NCI-H1694 treated with DMSO at 0.1 percent for 48 hours (cell line): ENCODE results near the gene JMY.

Experiments
- DNase-seq: peaks from one replicate; lab custom pipeline; 2025; lab: John Stamatoyannopoulos, UW

The JMY gene

DNA sequence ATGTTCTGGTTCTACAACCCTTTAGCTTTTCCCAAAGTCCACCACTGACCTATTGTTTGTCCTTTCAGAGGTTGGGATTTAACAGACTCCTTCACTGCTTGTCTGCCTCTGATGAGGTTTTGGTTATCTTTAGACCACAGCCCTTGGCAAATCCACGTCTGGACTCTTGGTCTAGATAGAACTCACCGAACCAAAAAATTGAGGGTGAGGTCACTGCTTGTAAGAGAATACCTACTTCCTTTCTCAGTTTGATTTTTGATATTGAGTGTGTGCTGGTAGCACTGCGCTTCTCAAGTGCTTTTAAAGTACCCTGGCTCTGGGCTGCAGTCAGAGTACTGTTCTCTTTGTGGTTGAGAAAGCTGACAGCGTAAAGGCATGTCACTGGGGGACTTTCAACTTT lies 61.7 kb downstream of the JMY start:
- no peak for DNase-seq

DNA sequence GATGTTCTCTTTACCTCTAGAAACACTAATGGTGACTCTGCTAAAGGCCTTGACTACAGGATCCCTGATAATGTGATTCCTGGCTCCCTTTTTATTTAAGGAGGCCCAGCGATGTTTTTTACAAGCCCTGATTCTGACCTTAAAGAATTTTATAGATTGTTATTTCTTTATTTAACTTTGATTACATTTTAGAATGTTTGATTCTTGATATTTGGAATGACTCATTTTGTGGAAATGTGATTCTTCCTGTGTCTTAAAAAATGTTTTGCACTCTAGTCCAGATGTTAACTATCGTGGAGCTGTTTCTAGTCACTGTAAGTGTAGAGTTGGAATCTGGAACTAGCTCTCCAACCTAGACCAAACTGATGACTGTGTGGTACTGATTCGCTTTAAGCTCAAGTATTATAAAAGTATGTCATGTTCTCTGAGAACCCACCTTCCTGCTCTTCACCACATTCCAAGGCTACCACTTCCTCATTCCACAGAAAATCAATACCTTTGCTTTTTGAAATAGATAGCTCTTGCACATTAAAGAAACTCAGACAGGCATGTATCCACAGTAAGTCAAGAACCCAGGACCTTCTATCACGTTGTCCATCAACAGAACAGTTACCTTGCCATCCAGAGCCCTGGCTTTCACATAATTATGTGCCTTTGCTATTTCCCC lies 65.2 kb downstream of the JMY start:
- DNase-seq = no peak

DNA sequence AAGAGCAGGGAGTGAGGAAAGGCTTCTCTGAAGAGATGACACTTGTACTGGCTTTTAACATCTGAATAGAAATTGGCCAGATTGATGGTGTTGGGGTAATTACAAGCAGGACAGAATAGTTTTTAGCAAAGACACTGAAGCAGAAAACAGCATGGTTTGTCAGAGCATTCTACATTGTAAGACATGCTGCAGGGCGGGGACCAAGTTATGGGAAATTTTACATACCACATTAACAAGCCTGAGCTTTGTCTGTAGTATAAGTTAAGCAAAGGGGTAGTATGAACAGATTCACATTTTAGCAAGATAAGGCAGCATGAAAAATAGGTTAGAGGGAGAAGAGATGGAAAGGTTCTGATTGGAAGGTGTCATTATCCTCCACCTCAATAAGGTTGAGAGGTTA lies 66.5 kb downstream of the JMY start:
- no peak for DNase-seq

DNA sequence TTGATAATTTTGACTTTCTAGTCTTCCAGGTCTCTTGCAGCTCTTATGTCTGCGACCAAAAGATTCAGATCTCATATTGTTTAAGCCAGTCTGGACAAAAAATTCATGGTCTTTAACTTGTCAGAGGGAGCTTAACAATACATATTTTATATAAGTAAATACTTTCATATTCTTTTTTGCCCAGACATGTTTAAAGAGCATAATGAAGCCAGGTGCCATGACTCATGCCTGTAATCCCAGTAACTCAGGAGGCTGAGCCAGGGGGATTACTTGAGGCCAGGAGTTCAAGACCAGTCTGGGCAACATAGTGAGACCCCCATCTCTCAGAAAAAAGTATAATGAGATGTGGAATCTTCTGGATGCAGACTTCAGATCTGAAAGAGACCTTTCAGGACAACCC lies 69.8 kb downstream of the JMY start:
- no peak for DNase-seq

DNA sequence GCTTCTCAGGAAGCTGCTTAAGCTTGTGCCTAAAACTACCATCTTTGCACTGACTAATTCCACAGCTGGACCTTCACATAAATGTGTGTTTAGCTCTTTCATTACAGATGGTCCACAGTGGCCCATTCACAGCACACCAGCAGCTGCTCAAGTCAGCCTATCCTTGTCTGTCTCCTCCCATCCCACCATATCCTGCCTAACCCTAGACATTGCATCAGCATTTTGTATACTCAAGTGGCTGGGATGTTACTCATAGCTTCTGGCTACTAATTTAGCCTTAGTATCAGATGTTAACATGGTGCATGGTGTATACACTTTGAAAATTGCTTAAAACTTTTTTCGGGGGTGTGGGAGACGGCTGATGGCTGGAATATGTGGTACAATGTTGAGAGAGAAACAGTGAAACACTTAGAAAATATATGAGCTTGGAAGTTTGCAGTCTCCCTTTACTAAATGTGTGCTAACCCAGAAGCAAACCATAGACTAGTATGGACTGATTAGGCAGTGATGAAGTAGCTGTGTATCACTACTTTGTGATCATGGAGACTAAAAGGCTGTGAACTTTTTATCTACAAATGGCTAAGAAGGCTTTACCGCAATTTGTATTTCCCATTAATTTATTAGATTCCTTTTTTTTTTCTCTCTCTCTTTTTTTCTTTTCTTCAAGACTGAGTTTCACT lies 83.1 kb downstream of the JMY start:
- no peak for DNase-seq

DNA sequence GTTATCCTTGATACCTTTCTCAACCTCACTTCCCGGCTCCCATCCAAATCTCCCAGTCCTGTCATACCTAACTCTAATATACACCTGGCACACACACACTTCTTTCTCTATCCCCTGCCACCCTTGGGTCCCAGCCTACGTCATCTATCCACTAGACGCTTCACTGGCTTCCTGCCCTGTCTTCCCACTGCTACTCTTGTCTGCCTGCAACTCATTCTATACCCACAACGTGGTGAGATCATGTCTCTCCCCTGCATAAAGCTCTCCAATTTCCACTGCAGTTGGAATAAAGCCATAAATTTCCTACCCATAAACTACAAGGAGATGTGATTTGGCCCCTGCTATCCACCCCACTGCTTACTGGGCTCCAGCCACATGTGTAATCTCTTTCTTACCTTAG lies 93.5 kb downstream of the JMY start:
- DNase-seq = no peak

DNA sequence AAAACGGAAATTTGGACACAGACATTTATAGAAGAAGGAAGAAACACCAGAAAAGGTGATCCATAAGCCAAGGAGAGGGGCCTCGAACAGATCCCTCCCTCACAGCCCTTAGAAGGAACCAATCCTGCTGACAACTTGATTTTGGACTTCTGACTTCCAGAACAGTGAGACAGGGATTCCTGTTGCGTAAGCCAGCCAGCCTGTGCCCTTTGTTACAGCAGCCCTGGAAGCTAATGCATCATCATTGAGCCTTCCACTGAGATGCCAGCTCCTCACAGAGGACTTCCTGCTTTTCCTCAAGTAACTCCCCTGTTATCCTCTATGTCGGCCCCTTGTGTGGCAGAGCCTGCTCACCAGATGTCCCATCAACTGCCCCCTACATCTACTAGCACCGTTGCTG lies 94.1 kb downstream of the JMY start:
- DNase-seq = no peak

DNA sequence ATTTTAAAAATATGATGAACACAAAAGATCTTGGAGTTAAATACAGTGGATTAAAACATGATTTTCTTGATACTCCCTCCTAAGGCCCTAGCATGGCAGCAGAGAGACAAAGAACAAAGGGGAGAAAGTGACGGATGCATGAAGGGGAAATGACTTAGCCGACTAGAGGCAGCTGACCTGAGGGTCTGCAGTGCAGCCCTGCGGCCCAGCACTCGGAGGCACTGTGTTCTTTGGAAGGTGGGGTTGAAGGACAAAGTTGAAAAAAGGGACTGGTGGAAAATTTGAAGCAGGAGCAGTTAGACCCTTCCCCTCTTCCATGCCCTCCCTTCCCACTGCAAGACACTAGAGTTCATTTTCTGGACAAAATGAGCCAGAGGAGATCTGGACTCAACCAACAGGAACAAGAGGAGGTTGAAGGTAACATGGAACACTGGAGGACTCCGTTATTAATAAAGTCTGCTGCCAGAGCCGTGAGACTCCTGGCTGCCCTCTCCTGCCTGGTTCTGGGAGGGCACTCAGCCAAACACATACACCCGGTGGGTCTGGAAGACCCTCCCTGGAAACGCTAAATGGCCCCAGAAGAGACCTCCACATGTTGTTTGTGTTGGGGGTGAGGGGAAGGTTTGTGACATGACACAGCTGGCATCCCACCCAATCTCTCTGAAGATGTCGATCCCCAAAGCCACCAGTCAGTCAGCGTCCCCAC lies 98.1 kb downstream of the JMY start:
- no peak for DNase-seq

DNA sequence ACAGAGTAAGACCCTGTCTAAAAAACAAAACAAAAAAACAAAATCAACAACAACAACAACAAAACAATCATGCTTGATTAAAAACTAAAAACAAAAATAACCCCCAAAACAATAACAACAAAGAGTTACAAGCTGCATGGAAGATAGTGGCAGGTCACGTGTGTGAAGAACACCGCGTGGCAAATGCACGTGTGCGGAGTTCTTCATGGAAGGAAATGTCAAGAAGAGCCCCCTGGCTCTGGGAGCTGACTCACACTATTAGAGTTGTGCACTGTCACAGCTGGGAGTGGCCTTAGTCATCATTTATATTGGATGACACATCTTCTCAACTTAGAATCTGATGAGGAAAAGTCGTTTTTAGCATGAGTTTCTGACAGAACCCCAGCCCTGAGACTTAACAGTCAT lies 110.5 kb downstream of the JMY start:
- no peak for DNase-seq

DNA sequence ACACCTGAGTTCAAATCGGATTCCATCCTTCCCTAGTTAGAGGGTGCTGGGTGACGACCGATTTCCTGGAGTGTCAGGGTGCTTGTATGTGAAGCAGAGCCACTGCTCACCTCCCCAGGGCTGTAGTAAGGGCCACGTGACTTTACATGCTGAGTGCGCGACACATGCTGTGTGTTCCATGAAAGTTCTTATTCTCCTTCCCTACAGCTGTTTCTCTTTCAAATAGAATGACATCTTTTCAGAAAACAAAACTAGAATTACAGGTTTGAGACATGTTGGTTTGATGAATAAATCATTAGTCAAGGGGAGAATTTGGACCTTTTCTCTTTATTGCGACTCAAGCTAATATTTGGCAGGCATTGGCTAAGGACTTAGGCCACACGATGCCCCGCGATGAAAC lies 113.1 kb downstream of the JMY start:
- no peak for DNase-seq

DNA sequence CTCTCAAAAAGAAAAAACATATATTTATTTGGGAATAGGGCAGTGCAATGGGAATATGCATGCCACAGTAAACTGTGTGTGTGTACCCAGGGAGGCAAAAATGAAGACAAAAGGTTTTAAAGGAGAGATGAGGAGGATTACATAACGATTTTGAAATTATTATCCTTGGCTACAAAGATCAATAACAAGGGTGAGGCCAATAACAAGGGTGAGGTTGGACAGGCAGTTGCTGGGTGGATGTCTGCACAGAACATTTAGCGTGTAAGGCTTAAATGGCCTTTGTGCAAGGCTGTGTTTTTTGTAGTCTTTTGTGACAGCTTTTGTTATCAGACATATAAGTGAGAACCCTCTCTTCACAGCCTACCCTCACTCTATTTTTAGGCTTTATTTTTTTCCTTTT lies 114.0 kb downstream of the JMY start:
- no peak for DNase-seq

DNA sequence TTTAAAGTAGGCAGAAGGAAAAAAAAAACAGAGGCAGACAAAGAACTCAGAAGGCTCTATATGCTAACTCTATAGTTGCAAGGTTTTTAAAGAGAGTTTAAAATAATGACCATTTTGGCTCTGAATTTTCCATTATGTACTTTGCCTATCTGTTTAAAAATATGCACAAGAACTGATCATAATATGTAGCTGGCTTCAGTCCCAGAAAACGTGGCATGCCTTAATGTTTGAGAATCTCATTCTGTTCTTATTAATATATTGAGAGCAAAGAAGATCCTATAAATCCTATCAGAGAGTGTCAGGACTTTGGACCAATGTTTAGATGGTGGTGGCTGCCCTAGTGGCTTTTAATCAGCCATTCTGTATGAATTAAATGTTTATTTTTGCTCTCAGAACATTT lies 121.5 kb downstream of the JMY start:
- no peak for DNase-seq
